PC-9 (cell line): ENCODE measurements around the gene PAFAH2. TPM values are rescaled to one million over a fixed set of nuclear protein-coding genes. Genes with fewer than 3 reads are reported as not detected.
A peak's percentile ranks its signal among the peaks of the same experiment; 100 is the strongest.

ENCODE experiments used
- BruUV-seq: library from RNA; stranded (reverse); fragments of 400-500 nt; replicated peaks from 2 replicates; lab custom pipeline; 2021; lab: Mats Ljungman, UMichigan
- CTCF ChIA-PET: fragments of 300-600 bp; sonication (Branson Sonifier 250); formaldehyde crosslinking; loops from one replicate; lab custom pipeline; 2022; ENCODE audit warnings: antibody characterized with exemption; lab: Charles Lee
- POLR2A ChIA-PET: fragments of 300-600 bp; sonication (Branson Sonifier 250); formaldehyde crosslinking; loops from one replicate; lab custom pipeline; 2022; ENCODE audit warnings: antibody characterized with exemption; ENCODE audit not compliant: unreplicated experiment; lab: Charles Lee
- DNase-seq, 2 experiments: peaks; one replicate each; pipeline versions ENCODE4 v3.0.0 to v3.0.0-alpha.2; 2015 to 2022; ENCODE audit warnings: mixed read lengths in 1 of 2
- H2AFZ ChIP-seq: fragments of 200-600 bp; sonication (generic); 2 replicates; pipeline ENCODE4 v1.8.1; 2017; ENCODE audit warnings: antibody characterized with exemption
- H3F3A ChIP-seq: fragments of 200-600 bp; sonication (generic); 2 replicates; pipeline ENCODE4 v1.8.1; 2017; ENCODE audit warnings: antibody characterized with exemption, mild to moderate bottlenecking, low read depth; ENCODE audit not compliant: insufficient read depth
- H3K27ac ChIP-seq: fragments of 200-600 bp; sonication (generic); 2 replicates; pipeline ENCODE4 v1.6.1; 2016; ENCODE audit warnings: mixed run types
- H3K27me3 ChIP-seq: fragments of 200-600 bp; sonication (generic); 2 replicates; pipeline ENCODE4 v1.6.1; 2016; ENCODE audit warnings: low read depth, mixed run types; ENCODE audit not compliant: insufficient read depth
- H3K36me3 ChIP-seq: fragments of 200-600 bp; sonication (generic); 2 replicates; pipeline ENCODE4 v1.6.1; 2016; ENCODE audit warnings: low read depth, mixed run types
- H3K4me1 ChIP-seq: fragments of 200-600 bp; sonication (generic); replicated peaks from 2 replicates; pipeline ENCODE4 v1.6.1; 2016; ENCODE audit warnings: mixed run types; ENCODE audit not compliant: insufficient read depth
- H3K4me2 ChIP-seq: fragments of 200-600 bp; sonication (generic); 2 replicates; pipeline ENCODE4 v1.6.1; 2017; ENCODE audit warnings: mixed run types
- H3K4me3 ChIP-seq: fragments of 200-600 bp; sonication (generic); 2 replicates; pipeline ENCODE4 v1.6.1; 2016; ENCODE audit warnings: mixed run types
- H3K79me2 ChIP-seq: fragments of 200-600 bp; sonication (generic); 2 replicates; pipeline ENCODE4 v1.6.1; 2017; ENCODE audit warnings: low read depth, mixed run types
- H3K9me2 ChIP-seq: fragments of 200-600 bp; sonication (generic); 2 replicates; pipeline ENCODE4 v1.8.1; 2017; ENCODE audit warnings: mild to moderate bottlenecking; ENCODE audit not compliant: insufficient read depth
- H3K9me3 ChIP-seq: fragments of 200-600 bp; sonication (generic); 2 replicates; pipeline ENCODE4 v1.8.1; 2016; ENCODE audit warnings: low read depth; ENCODE audit not compliant: insufficient read depth
- H4K20me1 ChIP-seq: fragments of 200-600 bp; sonication (generic); 2 replicates; pipeline ENCODE4 v1.8.1; 2017; ENCODE audit not compliant: insufficient read depth
- CTCF ChIP-seq: fragments of 200-600 bp; sonication (generic); conservative IDR thresholded peaks from 2 replicates; pipeline ENCODE4 v1.6.1; 2017; ENCODE audit warnings: mixed run types, antibody characterized with exemption, mild to moderate bottlenecking, moderate library complexity
- EZH2 ChIP-seq: fragments of 200-600 bp; sonication (generic); IDR thresholded peaks from 2 replicates; pipeline ENCODE4 v1.8.0; 2017; ENCODE audit warnings: antibody characterized with exemption, low read depth
- intact Hi-C: fragments of 100-400 bp; cut with micrococcal nuclease; formaldehyde crosslinking; loops from one replicate; pipeline ENCODE4 v1.10.0; 2022; ENCODE audit not compliant: unreplicated experiment
- total RNA-seq: library from RNA; stranded (reverse); gene quantifications from 2 replicates; pipeline ENCODE4 v1.2.3, GENCODE V29; 2021

Gene PAFAH2
- total RNA-seq, 1 experiment from 2014 or later: 13.9 TPM

- no peaks in the 10 kb centered on the region for H3K4me1 ChIP-seq
- no peak overlapping the region for H3K4me2 ChIP-seq
- no peaks in the 10 kb centered on the region for H3K36me3 ChIP-seq
- ChIA-PET CTCF (no interaction called here), POLR2A (no interaction called here)
- no peak overlapping the region for H3K27ac ChIP-seq
- peaks cover 3% of the 10 kb centered on the region; the same call in 1 of the 2 replicates for H3F3A ChIP-seq
- no peaks in the 10 kb centered on the region for H3K9me2 ChIP-seq
- intact Hi-C loops: no loop called here
- TF ChIP-seq CTCF: no peak
- TF ChIP-seq EZH2: no peak
- DNase-seq: no peak
- H3K9me3 ChIP-seq: no peaks in the 10 kb centered on the region
- no peaks in the 10 kb centered on the region for H4K20me1 ChIP-seq
- H3K27me3 ChIP-seq: no peaks in the 10 kb centered on the region
- BruUV-seq: no TSS peak
- H3K4me3 ChIP-seq: no peak overlapping the region
- H3K79me2 ChIP-seq: no peaks in the 10 kb centered on the region
- no peak overlapping the region for H2AFZ ChIP-seq
Observed at GRCh38 chr1:25924454-25924853, 73.4 kb downstream of the PAFAH2 start.

GRCh38 chr1:25922971-25923552, 74.8 kb downstream of the PAFAH2 start:
- TF ChIP-seq EZH2 (no peak), CTCF (no peak)
- peak in 1 of 2 experiments; percentile 6 for DNase-seq
- intact Hi-C loops: no loop called here

GRCh38 chr1:25922056-25922970, 75.5 kb downstream of the PAFAH2 start:
- no peak for DNase-seq
- CTCF ChIA-PET: interaction anchor here (0.6 kb wide), 1 partner anchor 75 kb away, joined by 3 read pairs; the partner anchor contains the start of gene PAFAH2
- intact Hi-C loops: no loop called here

More at GRCh38 chr1:25922971-25923552, 74.8 kb downstream of the PAFAH2 start:
- peaks cover 3% of the 10 kb centered on the region; the same call in 1 of the 2 replicates for H3F3A ChIP-seq
- no peak overlapping the region for H2AFZ ChIP-seq
- H3K27me3 ChIP-seq: no peaks in the 10 kb centered on the region
- H3K79me2 ChIP-seq: no peaks in the 10 kb centered on the region
- H3K27ac ChIP-seq: no peak overlapping the region
- POLR2A ChIA-PET: no interaction called here
- CTCF ChIA-PET: interaction anchor here (0.5 to 0.6 kb wide), 2 partner anchors 75 to 350 kb away, joined by 3 read pairs; partner anchors contain the start of gene PAFAH2
- no peaks in the 10 kb centered on the region for H4K20me1 ChIP-seq
- H3K4me3 ChIP-seq: no peak overlapping the region
- H3K9me2 ChIP-seq: no peaks in the 10 kb centered on the region
- H3K4me2 ChIP-seq: no peak overlapping the region
- H3K4me1 ChIP-seq: no peaks in the 10 kb centered on the region
- H3K9me3 ChIP-seq: no peaks in the 10 kb centered on the region
- BruUV-seq: no TSS peak
- H3K36me3 ChIP-seq: no peaks in the 10 kb centered on the region

More at GRCh38 chr1:25922056-25922970, 75.5 kb downstream of the PAFAH2 start:
- H3K9me2 ChIP-seq: no peaks in the 10 kb centered on the region
- BruUV-seq: no TSS peak
- peaks cover 3% of the 10 kb centered on the region; the same call in 1 of the 2 replicates for H3F3A ChIP-seq
- H3K4me2 ChIP-seq: no peak overlapping the region
- no peaks in the 10 kb centered on the region for H3K4me1 ChIP-seq
- H3K36me3 ChIP-seq: no peaks in the 10 kb centered on the region
- H3K27ac ChIP-seq: no peak overlapping the region
- no peaks in the 10 kb centered on the region for H3K79me2 ChIP-seq
- no peak overlapping the region for H2AFZ ChIP-seq
- POLR2A ChIA-PET: no interaction called here
- H3K9me3 ChIP-seq: no peaks in the 10 kb centered on the region
- H3K27me3 ChIP-seq: no peaks in the 10 kb centered on the region
- no peaks in the 10 kb centered on the region for H4K20me1 ChIP-seq
- TF ChIP-seq CTCF (no peak), EZH2 (no peak)
- no peak overlapping the region for H3K4me3 ChIP-seq
